Osteoblast (primary cell): ENCODE results near the gene SLC35F2. TPM values are rescaled to one million over a fixed set of nuclear protein-coding genes. Genes with fewer than 3 reads are reported as not detected.
"Not testable (repeated sequence)": the region's sequence is repeated elsewhere in the genome, so short reads cannot be mapped to it uniquely, and the experiment has no call there.

Experiments used
- DNase-seq: peaks from one replicate; pipeline ENCODE4 v3.0.0; 2011; ENCODE audit warnings: low spot score, mixed read lengths; ENCODE audit not compliant: insufficient read length; ENCODE audit errors: missing footprints
- H2AFZ ChIP-seq: 2 replicates; pipeline ENCODE4 v1.6.0; 2011; ENCODE audit warnings: mild to moderate bottlenecking, low read length
- H3K27ac ChIP-seq: 2 replicates; pipeline ENCODE4 v1.5.1; 2011; ENCODE audit warnings: mild to moderate bottlenecking, low read depth, low read length, moderate library complexity
- H3K27me3 ChIP-seq: 2 replicates; pipeline ENCODE4 v1.6.0; 2012; ENCODE audit warnings: mild to moderate bottlenecking, control low read depth, inconsistent platforms, low read length, moderate library complexity; ENCODE audit not compliant: insufficient read depth
- H3K36me3 ChIP-seq: 2 replicates; pipeline ENCODE4 v1.5.1; 2011; ENCODE audit warnings: mild to moderate bottlenecking, low read length, control low read depth, moderate library complexity; ENCODE audit not compliant: insufficient read depth
- H3K4me1 ChIP-seq: 2 replicates; pipeline ENCODE4 v1.5.1; 2011; ENCODE audit warnings: mild to moderate bottlenecking, low read length, control low read depth, moderate library complexity; ENCODE audit not compliant: insufficient read depth
- H3K4me2 ChIP-seq: 2 replicates; pipeline ENCODE4 v1.6.0; 2011; ENCODE audit warnings: mild to moderate bottlenecking, low read length; ENCODE audit not compliant: insufficient read depth
- H3K4me3 ChIP-seq: fragments of 200-600 bp; sonication (generic); 3 replicates; pipeline ENCODE4 v1.5.1; 2012; ENCODE audit warnings: mild to moderate bottlenecking, low read length, inconsistent platforms; ENCODE audit not compliant: insufficient read depth
- H3K79me2 ChIP-seq: 2 replicates; pipeline ENCODE4 v1.6.0; 2012; ENCODE audit warnings: mild to moderate bottlenecking, low read length, control low read depth, inconsistent platforms; ENCODE audit not compliant: insufficient read depth
- H3K9me3 ChIP-seq: 2 replicates; pipeline ENCODE4 v1.5.1; 2011; ENCODE audit warnings: low read depth, low read length, control low read depth
- H4K20me1 ChIP-seq: 2 replicates; pipeline ENCODE4 v1.6.0; 2012; ENCODE audit warnings: mild to moderate bottlenecking, low read length, control low read depth; ENCODE audit not compliant: insufficient read depth
- total RNA-seq: library from RNA; depleted of rRNA; stranded (reverse); fragments of >200 nt; gene quantifications from 2 replicates; pipeline ENCODE4 v1.2.3, GENCODE V29; 2012
- TF ChIP-seq, protein P1 (sequence below): IDR thresholded peaks from 2 replicates; pipeline ENCODE4 v1.5.1; 2011; ENCODE audit warnings: mild to moderate bottlenecking, low read depth, low read length, moderate library complexity; ENCODE audit errors: extremely low read depth

SLC35F2 gene
- total RNA-seq, 1 donor, result 5.4 TPM

DNA sequence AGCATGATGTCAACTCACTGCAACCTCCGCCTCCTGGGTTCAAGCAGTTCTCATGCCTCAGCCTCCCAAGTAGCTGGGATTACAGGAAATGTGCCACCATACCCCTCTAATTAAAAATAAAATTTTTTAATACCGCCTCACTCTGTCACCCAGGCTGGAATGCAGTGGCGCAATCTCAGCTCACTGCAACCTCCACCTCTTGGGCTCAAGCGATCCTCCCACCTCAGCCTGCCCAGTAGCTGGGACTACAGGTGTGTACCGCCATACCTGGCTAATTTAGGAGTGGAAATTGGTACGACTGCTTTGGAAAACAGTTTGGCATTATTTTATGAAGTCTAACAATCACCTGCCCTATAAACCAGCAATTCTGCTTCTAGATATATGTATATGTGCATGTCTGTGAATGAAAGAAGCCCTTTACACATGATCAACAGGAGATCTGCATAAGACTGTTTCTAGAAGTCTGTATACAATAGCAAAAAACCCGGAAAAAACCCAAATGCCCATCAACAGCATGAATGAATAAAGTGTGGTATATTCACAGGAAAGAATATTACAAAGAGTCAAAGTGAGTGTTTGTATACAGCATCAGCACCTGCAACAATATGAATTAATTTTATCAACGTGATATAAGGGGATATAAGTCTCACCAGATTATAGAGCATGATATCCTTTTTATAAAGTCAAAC lies 16.0 kb downstream of the SLC35F2 start:
- Histone ChIP-seq H3K36me3 (no peaks in the 10 kb centered on the region), H3K4me1 (peaks cover 19% of the 10 kb centered on the region), H3K9me3 (no peaks in the 10 kb centered on the region), H3K79me2 (no peaks in the 10 kb centered on the region), H3K4me3 (no peak overlapping the region), H3K27ac (no peak overlapping the region), H3K4me2 (no peak overlapping the region), H3K27me3 (no peaks in the 10 kb centered on the region), H4K20me1 (no peaks in the 10 kb centered on the region), H2AFZ (no peak overlapping the region)
- DNase-seq, result no peak
- TF ChIP-seq, protein P1, sequence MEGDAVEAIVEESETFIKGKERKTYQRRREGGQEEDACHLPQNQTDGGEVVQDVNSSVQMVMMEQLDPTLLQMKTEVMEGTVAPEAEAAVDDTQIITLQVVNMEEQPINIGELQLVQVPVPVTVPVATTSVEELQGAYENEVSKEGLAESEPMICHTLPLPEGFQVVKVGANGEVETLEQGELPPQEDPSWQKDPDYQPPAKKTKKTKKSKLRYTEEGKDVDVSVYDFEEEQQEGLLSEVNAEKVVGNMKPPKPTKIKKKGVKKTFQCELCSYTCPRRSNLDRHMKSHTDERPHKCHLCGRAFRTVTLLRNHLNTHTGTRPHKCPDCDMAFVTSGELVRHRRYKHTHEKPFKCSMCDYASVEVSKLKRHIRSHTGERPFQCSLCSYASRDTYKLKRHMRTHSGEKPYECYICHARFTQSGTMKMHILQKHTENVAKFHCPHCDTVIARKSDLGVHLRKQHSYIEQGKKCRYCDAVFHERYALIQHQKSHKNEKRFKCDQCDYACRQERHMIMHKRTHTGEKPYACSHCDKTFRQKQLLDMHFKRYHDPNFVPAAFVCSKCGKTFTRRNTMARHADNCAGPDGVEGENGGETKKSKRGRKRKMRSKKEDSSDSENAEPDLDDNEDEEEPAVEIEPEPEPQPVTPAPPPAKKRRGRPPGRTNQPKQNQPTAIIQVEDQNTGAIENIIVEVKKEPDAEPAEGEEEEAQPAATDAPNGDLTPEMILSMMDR, result no peak

GRCh38 chr11:107840129-107840484 lies 18.5 kb downstream of the SLC35F2 start:
- Histone ChIP-seq H3K79me2 (peaks cover 1% of the 10 kb centered on the region), H3K36me3 (no peaks in the 10 kb centered on the region), H4K20me1 (no peaks in the 10 kb centered on the region), H3K9me3 (no peaks in the 10 kb centered on the region), H3K4me2 (peak overlapping the region; percentile 81), H3K4me3 (peak overlapping the region; percentile 54), H3K27me3 (no peaks in the 10 kb centered on the region), H3K4me1 (peaks cover 19% of the 10 kb centered on the region), H3K27ac (peak overlapping the region; percentile 60), H2AFZ (peak overlapping the region; percentile 69)
- DNase-seq, result no peak
- TF ChIP-seq, protein P1, result no peak

GRCh38 chr11:107836851-107837250 lies 21.7 kb downstream of the SLC35F2 start:
- Histone ChIP-seq H4K20me1 (no peaks in the 10 kb centered on the region), H3K4me1 (peaks cover 19% of the 10 kb centered on the region), H3K27ac (no peak overlapping the region), H3K27me3 (no peaks in the 10 kb centered on the region), H3K79me2 (peaks cover 3% of the 10 kb centered on the region), H2AFZ (no peak overlapping the region), H3K9me3 (no peaks in the 10 kb centered on the region), H3K4me2 (no peak overlapping the region), H3K36me3 (no peaks in the 10 kb centered on the region), H3K4me3 (no peak overlapping the region)
- TF ChIP-seq, protein P1, result no peak
- DNase-seq, result no peak

DNA sequence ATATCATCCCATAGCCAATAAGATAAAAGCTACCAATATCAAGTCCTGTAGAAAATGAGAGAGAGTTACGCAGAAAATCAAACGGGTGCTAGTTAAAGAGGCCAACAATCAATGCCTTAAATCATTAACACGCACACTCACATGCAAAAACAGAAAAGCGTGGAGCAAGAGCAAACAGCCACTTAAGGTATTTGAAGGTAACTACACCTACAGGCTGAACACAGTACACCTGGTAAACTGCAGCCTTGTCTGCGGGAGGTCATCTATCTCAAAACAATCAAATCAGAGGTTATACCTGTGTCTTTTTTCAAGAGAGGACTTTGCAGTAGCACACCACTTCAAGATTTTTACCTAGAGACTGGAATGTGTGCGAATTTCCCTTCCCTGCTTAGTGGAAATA lies 23.6 kb downstream of the SLC35F2 start:
- DNase-seq, result no peak
- Histone ChIP-seq H3K36me3 (no peaks in the 10 kb centered on the region), H3K9me3 (no peaks in the 10 kb centered on the region), H3K4me3 (no peak overlapping the region), H3K79me2 (peaks cover 3% of the 10 kb centered on the region), H3K27me3 (no peaks in the 10 kb centered on the region), H3K4me2 (no peak overlapping the region), H3K4me1 (peaks cover 6% of the 10 kb centered on the region), H2AFZ (no peak overlapping the region), H3K27ac (no peak overlapping the region), H4K20me1 (no peaks in the 10 kb centered on the region)
- TF ChIP-seq, protein P1, result no peak

GRCh38 chr11:107833926-107834325 lies 24.7 kb downstream of the SLC35F2 start:
- DNase-seq, H3K79me2 ChIP-seq, H3K4me3 ChIP-seq, H3K27me3 ChIP-seq, H3K36me3 ChIP-seq, H3K27ac ChIP-seq, H3K4me1 ChIP-seq, H4K20me1 ChIP-seq, H3K9me3 ChIP-seq, H3K4me2 ChIP-seq, H2AFZ ChIP-seq: not testable (repeated sequence)
